HG03064 (cell line): ENCODE data around the gene RNF14.
"Not testable (repeated sequence)": the region's sequence is repeated elsewhere in the genome, so short reads cannot be mapped to it uniquely, and the experiment has no call there.

Source experiments
- ATAC-seq: cut with Tn5 transposase; IDR thresholded peaks from one replicate; pipeline ENCODE4 v1.9.1; 2021; ENCODE audit warnings: low read depth; ENCODE audit not compliant: unreplicated experiment

Gene RNF14

DNA sequence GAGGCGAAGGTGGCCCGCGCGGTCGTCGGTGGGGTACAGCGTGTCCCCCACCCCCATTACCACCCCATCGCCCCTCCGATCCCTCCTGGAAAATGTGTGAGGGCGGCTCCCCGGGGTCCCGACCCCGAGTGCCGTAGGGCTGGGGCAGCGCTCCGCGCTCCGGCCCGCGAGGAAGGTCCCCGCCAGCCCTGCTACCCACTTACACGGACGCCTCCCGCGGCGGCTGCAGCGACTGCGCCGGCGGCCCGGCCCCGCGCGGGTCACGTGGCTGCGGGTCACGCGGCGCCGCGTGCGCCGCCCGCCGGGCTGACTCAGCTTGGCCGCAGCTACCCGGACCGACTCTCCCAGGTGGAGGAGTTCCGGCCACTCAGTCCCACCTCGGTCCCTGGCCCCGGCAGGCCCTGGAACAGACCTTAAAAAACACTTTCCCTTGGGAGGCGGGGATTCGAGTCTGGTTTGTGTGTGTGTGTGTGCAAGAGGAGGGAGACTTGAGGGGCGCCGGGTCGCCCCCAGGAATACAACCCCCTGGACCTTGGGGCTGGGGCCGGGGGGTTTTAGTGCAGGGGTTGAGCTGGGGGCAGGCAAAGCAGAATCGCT, 44.0 kb downstream of the RNF14 start, which contains the start of gene GNPDA1:
TSS of gene GNPDA1 (minus strand) at position 236 of the 597 bp plus-strand sequence. CDS start 992 bp downstream, outside the sequence.
- ATAC-seq: peak; percentile 55

DNA sequence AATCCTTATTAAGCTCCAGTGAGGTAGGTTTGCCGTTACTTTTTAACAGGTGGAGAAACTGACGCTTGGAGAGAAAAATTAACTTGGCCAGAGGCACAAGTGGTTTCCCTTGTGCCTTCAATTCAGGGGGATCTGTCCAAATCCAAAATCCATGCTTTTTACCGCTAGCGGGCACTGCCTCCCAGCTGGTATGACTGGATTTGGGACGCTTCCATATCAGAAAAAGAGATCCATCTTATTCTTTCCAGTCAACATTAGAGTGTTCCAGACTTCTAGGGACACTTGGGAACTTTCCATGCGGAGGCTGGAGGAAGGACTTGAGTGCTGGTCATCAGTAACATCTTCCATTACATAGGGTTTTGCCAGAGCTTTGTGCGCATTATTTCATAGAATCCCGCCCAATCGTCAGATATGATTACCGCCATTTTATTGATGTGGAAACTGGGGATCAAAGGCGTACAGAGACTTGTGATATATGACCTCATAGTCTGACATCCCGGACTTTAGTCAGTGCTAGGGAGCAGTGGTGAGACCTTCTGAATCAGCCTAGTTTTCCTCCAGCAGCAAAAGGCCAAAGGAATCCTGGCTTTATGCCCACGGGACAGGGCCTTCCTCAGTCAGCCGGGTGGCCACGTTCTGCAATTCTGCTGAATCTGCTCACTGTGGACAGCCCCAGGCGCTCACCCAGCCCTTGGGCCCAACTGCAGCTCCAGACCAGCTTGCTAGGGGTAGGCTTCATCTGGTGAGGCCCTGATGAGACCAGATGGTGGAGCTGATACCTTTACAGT, 45.0 kb downstream of the RNF14 start:
- ATAC-seq: no peak

DNA sequence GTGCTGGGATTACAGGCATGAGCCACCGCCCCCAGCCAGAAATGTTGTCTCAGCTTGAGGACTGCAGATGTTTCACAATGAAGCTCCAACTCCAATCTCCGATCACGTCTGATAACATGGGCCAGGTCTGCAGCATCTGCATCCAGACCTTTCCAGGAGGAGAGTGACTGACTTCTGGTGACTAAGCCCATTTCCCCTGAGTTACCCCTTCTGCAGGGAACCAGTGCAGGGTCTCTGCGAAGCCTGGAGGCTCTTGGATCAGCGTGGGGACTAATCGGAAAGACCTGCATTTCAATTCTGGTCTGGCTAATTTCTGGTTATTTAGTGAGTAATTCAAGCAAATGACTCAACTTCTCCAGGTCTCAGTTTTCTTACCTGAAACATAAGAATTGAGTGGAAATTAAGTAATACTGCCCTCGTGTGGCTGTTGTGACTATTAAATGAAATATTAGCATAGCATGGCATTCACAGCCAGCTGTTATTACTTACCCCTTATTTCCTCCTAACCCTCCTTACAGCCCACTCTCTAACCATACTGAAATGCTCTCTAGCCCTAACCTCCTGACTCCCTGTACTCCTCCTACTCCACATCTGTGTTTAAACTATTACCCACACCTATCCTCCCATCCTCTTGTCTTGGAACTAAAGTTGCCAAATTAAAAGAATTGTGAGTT, 46.1 kb downstream of the RNF14 start:
- no peak for ATAC-seq

DNA sequence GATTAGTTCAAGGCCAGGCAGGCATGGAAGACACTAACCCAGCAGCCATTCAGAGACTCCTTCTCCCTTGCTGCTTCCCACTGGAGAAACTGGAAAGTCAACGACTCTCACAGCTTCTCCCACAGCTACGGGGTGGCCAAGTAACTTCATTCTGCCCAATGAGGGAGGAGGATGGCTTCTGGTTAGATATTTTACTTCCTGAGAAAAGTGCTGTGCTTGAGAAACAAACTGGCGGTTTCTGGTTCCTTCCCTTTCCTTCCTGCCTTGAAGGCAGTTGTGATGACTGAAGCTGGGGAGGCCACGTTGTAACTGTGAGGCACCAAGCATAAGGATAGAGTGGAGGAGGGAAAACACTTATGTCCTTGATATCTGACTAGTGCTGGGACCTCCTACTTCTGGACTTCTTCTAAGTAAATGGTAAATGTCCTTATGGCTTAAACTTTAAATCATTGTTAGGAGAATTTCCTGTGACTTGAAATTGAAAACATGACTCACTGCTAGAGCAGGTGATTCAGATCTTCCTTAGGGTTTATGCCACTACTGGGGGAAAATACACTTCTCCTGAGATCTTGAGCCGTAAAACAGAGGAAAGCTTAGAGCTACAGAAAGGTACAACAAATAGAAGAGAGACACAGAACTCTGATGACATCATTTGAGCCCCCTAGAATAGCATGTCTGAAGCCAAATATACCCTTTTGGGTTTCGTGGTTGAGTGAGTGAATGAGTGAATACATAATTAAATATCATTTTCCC, 47.1 kb downstream of the RNF14 start:
- ATAC-seq: peak; percentile 24

DNA sequence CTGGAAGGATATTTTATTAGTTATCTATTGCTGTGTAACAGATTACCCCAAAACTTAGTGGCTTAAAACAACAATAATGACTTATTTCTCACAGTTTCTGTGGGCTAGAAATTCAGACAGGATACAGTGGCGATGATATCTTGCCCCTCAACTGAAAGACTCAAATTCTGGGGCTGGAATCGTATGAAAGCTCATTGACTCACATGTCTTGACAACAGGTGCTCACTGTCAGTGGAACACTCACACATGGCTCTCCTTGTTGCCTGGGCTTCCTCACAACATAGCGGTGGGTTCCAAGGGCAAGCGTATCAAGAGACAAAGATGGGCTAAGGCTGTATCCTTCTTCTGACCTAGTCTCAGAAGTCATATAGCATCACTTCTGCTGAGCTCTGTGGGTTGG, 47.7 kb downstream of the RNF14 start:
- ATAC-seq: peak; percentile 33

DNA sequence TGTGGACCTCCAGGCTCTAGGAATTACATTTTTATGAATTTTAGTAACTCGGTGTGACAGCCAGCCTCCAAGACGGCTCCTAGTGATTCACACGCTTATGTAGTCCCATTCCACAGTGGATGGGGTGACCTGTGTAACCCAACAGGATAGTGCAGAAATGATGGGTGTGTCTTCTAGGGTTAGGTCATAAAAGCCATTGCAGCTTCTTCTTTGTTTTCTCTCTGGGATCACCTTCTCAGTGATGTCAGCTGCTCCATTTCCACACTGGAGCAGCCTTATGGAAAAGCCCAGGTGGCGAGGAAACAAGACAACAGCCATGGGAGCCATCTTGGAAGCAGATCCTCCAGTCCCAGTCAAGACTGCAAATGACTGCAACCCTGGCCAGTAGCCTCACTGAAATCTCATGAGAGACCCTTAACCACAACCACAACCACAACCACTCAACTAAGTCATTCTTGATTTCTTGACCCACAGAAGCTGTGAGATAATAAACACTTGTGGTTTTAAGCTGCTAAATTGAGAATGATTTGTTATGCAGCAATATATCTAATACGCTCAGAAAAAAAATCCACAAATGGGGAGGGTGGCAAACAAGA, 49.0 kb downstream of the RNF14 start:
- peak; percentile 37 for ATAC-seq

DNA sequence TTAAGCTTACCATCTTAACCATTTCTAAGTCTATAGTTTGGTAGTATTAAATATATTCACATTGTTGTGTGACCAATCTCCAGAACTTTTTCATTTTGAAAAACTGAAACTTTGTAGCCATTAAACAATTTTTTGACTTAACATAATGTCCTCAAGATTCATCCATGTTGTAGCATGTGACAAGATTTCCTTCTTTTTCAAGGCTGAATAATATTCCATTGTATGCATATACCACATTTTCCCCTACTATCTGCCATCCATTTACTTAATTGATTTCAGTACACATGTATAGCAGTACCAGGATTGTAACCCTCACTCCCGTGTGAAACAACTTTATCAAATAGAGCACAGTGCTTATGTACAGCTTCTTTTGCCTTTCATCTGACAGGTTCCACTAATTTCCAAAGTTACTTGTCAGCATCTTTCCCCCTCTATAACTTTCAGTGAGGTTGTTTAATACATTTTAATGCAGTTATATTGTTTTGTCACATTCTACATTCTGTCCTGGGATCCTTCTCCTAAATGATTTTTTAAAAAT, 51.3 kb downstream of the RNF14 start:
- ATAC-seq: no peak

DNA sequence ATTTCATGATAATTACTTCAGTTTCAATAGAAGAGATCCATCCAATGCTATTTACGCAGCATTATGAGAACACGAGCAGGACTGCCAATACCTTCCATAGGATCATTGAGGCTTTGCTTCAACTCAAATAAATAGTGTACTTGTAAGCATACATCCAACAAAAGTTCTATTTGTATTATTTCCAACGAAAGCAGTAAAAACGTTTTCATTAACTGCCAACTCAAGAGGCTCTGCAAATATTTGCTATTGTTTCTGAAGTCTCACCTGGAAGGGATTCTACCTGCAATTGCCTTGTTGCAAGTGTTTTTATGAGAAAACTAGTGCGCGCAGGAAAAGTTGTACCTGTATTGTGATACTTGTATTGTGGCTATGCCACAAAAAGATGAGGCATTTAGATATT, 54.9 kb downstream of the RNF14 start:
- ATAC-seq: no peak

DNA sequence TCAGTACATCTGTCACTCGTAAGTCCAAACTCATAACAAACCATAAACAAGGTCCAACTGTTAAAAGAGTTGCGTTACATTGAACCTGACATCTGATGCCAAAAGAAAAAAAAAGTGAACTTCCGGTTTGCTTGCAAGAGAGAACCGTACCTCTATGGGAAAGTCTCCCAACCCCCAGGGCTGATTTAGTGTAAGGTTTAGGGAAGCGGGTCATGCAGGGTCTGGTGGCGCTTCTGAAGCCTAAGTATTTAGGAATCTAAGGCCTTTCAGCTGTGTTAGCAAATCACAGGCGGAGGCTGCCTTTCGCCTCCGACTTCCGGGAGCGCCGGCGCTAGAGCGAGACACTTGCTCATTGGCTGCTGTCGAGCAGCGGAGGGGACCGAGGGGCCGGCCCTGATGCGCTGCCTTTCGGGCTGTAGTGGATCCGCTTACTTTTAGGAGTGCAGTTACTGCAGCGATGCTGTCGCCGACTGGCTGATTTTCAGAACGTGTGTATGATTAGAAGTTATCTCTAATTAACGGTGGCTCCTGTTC, 55.9 kb downstream of the RNF14 start:
- ATAC-seq: peak; percentile 99

DNA sequence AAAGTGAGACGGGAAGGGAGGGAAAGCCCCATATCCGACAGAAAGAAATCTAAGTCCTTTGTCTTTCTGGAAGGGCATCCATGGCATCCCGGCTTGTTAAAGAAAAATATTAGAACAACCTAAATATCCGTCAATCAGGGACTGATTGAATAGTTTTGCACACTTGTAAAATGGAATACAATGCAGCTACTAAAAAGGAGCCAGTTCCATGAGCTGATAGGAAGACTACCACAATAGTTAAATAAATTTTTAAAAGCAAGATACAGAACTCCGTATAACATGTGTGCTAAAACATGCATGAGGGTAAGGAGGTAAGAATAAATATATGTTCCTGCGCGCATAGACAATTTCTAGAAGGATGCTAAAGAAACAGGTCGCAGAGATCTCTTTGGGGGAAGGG, 56.7 kb downstream of the RNF14 start:
- ATAC-seq: no peak

DNA sequence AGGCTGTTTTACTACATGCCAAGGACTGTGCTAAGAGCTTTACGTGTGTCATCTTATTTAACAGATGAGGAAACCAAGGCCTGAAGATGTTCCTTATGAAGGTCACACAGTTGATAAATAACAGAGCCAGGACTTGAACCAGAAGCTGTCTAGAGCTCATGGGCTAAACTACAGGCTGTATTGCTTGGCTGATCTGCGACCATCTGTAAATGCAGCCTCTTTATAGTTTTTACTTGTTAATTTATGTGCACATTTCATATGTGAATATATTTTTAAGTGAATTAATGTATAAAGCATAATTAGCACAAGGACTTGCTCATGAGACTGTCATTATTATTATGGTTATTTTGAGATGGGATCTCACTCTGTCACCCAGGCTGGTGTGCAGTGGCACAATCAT, 63.2 kb downstream of the RNF14 start:
- ATAC-seq: no peak

DNA sequence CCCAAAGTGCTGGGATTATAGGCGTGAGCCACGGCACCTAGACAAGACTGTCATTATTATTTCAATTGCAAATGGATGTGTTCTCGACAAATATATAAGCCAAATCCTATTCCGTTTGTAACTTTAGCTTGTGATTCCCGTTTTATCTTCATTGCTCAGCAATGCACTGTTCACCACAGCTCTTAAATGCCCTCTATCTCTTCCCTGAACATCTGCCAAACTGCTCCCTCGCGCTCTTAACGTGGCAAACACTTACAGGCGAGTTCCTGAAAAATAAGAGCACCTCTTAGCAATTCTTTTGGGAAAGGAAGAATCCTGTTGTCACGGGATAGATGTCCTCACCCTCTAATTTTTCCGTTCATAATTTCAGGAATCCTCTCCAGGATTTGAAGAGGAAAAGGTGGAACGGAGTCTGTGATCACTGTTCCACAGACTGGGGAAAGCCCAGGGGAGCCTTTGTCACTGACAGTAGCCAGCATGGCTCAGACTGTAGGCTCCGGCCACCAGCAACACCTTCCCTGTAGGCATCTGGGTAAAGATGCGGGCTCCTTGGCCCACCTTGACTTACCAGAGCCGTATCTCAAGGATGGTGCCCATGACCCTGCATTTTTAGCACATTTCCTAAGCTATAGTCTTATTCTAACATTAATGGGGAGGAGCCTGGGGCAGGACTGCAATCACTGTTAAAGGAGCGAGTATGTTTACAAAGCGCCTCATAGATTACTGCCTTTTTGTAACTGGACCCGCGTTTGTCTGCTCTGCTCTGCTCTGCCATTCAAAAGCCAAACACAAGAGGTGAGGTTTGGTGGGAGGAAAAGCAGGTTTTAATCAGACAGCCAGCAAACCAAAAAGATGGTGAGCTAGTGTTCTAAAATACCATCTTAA, 64.1 kb downstream of the RNF14 start:
- ATAC-seq: no peak

DNA sequence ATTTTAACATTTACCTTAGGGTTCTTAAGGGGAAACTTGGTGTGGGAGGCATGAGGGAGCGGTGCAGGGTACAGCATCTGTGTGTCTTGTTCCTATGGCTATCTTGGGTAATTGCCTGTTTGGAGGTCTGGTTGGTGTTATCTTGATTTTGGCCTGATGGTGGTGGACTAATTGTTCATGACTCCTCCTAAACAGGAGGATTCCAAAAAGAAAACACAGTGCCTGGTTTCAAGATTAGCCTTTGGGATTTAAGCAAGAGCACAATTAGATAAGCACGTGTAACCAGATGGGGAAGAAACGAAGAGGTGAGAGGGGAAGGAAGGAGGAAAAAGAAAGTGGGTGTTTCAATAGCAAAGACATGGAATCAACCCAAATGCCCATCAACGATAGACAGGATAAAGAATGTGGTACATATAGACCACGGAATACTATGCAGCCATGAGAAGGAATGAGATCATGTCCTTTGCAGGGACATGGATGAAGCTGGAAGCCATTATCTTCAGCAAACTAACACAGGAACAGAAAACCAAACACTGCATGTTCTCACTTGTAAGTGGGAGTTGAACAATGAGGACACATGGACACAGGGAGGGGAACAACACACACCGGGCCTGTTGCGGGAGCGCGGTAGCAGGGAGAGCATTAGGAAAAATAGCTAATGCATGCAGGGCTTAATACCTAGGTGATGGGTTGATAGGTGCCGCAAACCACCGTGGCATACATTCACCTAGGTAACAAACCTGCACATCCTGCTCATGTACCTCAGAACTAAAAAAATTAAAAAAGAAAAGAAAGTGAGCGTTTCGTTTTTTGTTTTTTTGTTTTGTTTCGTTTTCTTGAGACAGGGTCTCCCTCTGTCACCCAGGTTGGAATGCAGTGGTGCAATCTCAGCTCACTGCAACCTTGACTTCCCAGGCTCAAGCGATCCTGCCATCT, 65.0 kb downstream of the RNF14 start:
- ATAC-seq: not testable (repeated sequence)

DNA sequence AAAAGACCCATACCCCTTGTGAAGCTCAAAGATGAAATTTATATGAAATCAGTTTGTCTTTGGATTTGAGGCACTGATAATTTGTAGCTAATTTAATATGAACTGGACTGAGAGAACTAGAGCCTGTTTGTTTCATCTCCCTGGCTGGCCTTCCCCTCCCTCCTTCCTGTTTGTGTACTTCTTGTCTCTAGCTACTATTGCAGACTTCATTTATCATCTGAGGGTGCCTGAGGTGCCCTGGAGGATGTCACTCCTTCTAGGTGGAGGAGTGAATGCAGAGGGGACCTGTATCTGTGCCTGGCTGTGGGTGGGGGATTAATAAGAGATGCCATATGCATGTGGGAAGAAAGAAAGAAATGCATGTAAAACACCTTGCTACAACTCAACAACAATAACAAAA, 66.1 kb downstream of the RNF14 start:
- no peak for ATAC-seq

DNA sequence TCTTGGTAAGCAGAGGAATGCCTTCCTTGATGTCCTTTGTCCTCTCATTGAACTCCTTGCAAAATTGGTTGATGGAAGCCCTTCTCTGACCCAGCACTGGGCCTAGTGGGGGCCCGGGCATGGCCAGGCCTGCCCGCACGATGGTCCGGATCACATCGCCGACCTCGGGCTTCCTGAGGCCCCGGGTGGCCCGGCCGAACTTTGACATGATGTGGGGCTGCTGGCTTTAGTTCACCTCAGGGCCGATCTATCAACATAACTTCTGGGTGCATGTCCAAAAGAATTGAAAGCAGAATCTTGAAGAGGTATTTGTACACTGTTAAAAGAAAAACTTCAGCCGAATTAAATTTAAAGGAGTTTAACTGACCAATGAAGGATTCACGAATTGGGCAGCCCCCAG, 68.0 kb downstream of the RNF14 start:
- no peak for ATAC-seq

DNA sequence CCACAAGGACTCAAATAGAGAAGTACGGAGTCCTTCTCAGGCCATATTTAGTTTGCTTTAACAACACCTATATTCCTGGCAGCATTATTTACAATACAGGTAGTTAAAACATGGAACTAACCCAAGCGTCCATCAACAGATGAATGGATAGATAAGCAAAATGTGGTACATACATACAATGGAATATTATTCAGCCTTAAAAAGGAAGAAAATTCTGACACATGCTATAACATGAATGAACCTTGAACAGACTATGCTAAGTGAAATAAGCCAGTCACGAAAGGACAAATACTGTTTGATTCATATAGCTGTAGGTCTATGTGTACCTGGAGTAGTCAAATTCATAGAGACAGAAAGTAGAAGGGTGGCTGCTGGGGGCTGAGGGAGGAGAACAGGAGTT, 68.7 kb downstream of the RNF14 start:
- ATAC-seq: not testable (repeated sequence)

DNA sequence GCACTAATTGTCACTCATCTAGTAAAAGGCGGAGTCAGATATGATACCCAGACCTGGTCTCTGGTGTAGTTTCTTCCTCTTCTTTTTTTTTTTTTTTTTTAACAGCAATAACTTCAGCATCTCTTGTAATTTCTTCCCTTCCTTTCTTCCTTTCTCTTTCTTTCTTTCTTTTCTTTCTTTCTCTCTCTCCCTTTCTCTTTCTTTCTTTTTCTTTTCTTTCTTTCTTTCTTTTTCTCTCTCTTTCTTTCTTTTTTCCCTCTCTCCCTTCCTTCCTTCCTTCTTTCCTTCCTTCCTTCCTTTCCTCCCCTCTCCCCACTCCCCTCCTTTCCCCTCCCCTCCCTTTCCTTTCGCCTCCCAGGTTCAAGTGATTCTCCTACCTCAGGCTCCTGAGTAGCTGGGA, 69.8 kb downstream of the RNF14 start:
- no peak for ATAC-seq
